ENCODE results near the gene GRK5.

The GRK5 gene

DNA sequence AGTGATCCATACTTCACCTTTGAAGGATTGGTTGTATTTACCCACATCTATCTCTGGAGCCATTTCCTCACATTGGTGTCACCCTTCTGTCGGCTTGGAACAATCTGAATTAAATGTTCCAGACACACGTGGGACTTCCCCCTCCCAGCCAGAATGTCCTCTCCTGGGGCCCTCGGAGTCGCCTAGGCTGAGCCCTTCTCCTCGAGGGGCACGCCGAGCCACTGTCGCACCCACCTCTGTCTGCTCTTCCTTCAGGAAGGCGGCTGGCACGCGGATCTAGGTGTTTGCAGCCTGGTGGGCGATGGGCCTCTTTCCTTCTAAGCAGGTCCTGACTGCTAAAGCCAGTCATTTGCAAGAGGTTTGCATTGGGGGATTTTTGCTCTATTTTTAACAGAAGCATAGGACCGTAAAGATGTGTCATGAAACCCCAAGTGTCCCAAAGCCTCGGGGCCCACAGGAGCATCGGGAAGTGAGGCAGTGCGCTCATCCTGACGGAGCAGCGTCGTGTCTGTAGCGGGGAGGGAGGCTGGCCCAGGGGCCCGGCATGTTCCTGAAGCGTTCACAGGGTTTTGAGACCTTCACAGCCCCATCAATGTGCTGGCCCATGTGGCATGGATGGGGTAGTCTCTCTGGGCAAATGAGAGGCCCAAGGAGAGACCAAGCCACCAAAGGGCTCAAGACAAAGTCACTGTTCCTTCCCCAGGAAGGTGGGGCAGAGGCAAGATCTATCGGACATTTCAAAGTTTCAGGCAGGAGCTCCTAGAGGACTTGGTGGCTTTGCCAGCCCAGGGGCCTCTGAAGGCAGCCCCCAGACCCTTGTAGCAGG is 248.5 kb downstream of the GRK5 start:
- TF ChIP-seq, protein P1, sequence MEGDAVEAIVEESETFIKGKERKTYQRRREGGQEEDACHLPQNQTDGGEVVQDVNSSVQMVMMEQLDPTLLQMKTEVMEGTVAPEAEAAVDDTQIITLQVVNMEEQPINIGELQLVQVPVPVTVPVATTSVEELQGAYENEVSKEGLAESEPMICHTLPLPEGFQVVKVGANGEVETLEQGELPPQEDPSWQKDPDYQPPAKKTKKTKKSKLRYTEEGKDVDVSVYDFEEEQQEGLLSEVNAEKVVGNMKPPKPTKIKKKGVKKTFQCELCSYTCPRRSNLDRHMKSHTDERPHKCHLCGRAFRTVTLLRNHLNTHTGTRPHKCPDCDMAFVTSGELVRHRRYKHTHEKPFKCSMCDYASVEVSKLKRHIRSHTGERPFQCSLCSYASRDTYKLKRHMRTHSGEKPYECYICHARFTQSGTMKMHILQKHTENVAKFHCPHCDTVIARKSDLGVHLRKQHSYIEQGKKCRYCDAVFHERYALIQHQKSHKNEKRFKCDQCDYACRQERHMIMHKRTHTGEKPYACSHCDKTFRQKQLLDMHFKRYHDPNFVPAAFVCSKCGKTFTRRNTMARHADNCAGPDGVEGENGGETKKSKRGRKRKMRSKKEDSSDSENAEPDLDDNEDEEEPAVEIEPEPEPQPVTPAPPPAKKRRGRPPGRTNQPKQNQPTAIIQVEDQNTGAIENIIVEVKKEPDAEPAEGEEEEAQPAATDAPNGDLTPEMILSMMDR (IDR thresholded peaks at IDR 0.05) = no peak
- DNase-seq = peak in 1 of 2 donors; percentile 10
- H3K4me3 ChIP-seq = no peak overlapping the region
- intact Hi-C loops (cut with DNase I; ENCODE audit: low total_unique reads) = no loop called here
- H3K36me3 ChIP-seq = peaks cover 45 to 73% (median 64%) of the 10 kb centered on the region in 3 donors
- H3K27ac ChIP-seq = no peak overlapping the region
- no peaks in the 10 kb centered on the region for H3K27me3 ChIP-seq
- peaks cover 0 to 8% (median under 1%) of the 10 kb centered on the region in 4 donors for H3K4me1 ChIP-seq
- H3K9me3 ChIP-seq = no peaks in the 10 kb centered on the region

DNA sequence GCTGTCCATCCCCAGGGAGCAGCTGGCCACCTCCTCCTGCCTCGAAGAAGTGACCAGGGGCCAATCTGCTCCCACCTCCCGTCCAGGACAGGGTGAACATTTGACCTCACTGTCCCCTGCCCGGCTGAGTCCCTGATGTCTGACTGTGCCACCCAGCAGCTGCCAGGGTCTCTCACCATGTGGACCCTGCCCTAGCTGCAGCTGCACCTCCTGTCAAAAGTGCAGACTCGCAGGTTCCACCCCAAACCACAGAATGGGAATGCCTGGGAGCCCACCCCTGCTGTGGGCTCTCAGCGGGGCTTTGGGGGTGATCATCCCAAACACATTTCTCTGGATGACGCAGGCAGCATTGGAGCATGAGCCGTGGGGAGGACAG is 249.1 kb downstream of the GRK5 start:
- H3K4me1 ChIP-seq = peaks cover 0 to 8% (median 0%) of the 10 kb centered on the region in 4 donors
- no peaks in the 10 kb centered on the region for H3K9me3 ChIP-seq
- H3K36me3 ChIP-seq = peaks cover 45 to 70% (median 62%) of the 10 kb centered on the region in 3 donors
- no peaks in the 10 kb centered on the region for H3K27me3 ChIP-seq
- no peak overlapping the region for H3K27ac ChIP-seq
- intact Hi-C loops (cut with DNase I; ENCODE audit: low total_unique reads) = no loop called here
- TF ChIP-seq, protein P1 (IDR thresholded peaks at IDR 0.05) = no peak
- DNase-seq = peak in 1 of 2 donors; percentile 13
- H3K4me3 ChIP-seq = no peak overlapping the region

GRCh38 chr10:119457966-119458766 is 250.8 kb downstream of the GRK5 start:
- Histone ChIP-seq H3K9me3 (no peaks in the 10 kb centered on the region), H3K36me3 (peaks cover 30 to 53% (median 44%) of the 10 kb centered on the region in 3 donors), H3K27ac (no peak overlapping the region), H3K27me3 (no peaks in the 10 kb centered on the region), H3K4me1 (peaks cover 0 to 8% (median 0%) of the 10 kb centered on the region in 4 donors), H3K4me3 (no peak overlapping the region)
- TF ChIP-seq, protein P1 (IDR thresholded peaks at IDR 0.05) = no peak
- intact Hi-C loops (cut with DNase I; ENCODE audit: low total_unique reads) = no loop called here
- no peak for DNase-seq

- H3K4me1 ChIP-seq = peaks cover 0 to 8% (median 0%) of the 10 kb centered on the region in 4 donors
- DNase-seq = no peak
- TF ChIP-seq, protein P1 (IDR thresholded peaks at IDR 0.05) = no peak
- no peaks in the 10 kb centered on the region for H3K27me3 ChIP-seq
- H3K9me3 ChIP-seq = no peaks in the 10 kb centered on the region
- H3K27ac ChIP-seq = no peak overlapping the region
- peaks cover 15 to 36% (median 28%) of the 10 kb centered on the region in 3 donors for H3K36me3 ChIP-seq
- intact Hi-C loops (cut with DNase I; ENCODE audit: low total_unique reads) = no loop called here
- H3K4me3 ChIP-seq = no peak overlapping the region
These were observed 252.4 kb downstream of the GRK5 start for GRCh38 chr10:119459681-119460340.

DNA sequence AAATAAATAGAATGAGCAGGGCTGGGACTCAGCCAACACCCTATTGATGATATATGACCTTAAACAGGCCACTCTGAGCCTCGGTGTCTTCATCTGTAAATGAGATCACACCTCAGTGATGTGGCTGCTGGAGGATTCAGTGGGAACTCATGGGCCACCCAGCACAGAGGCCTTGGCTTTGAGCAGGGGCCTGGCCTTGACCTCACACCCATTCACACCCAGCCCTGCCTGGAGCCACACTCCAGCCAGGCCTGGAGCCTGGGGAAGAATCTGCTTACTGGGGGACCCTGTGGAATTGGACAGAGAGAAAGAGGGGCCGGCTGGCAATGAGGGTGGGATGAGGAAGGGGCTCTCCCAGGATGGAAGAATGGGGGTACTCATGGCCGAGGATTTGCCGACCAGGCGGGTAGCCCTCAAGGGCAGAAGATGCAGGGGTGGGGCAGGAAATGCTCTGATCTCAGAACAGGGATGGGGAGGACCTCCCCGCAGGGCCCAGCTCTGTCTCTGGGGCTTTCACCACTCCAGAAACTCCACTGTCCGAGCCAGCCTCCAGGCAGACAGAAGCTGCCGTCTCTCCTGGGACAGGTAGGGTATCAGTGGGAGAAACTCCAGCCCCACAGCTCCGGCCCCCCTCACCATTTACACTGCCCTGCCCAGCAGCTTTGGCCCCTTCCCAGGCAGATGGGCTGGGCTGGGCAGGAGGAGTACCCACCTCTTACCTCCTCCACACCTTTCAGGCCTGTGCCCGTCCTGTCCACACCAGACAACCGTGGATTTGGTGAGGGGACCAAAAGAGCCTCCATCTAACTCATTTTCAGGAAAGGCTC is 253.2 kb downstream of the GRK5 start:
- TF ChIP-seq, protein P1 (IDR thresholded peaks at IDR 0.05) = no peak
- Histone ChIP-seq H3K4me1 (peaks cover 0 to 8% (median 0%) of the 10 kb centered on the region in 4 donors), H3K27me3 (no peaks in the 10 kb centered on the region), H3K9me3 (no peaks in the 10 kb centered on the region), H3K27ac (no peak overlapping the region), H3K36me3 (peaks cover 12 to 28% (median 22%) of the 10 kb centered on the region in 3 donors), H3K4me3 (no peak overlapping the region)
- no peak for DNase-seq
- intact Hi-C loops (cut with DNase I; ENCODE audit: low total_unique reads) = no loop called here

All from tibial artery (tissue), 4 donors.